ENCODE measurements around the gene PRKCD. TPM values are rescaled to one million over a fixed set of nuclear protein-coding genes. Genes with fewer than 3 reads are reported as not detected.
A peak's percentile ranks its signal among the peaks of the same experiment; 100 is the strongest.

The PRKCD gene
- total RNA-seq, 1 experiment from 2014 or later = 7.4 TPM

DNA sequence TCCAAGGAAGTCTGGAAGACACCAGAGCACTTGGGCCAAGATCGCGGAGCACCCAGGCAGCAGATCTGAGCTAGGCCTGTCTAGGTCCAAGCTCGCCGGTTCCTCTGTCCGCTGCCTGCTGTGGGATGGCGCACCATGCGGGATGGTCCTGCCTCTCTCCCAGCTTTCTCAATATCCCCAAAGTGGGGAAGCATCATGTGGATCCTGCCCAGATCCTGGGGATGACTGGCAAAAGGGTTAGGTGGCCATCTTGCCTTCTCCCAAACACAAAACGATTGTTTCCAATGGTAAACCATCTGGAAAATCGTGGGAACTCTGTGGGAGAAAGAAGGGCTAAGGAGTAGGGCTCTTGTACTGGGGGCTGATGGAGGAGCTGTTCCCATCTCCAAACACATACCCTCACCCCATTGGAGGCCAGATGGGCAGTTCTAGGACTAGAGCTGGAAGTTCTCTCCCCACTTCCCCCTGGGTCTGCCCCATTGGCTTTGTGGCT lies 8.9 kb downstream of the PRKCD start:
- DNase-seq (ENCODE audit: low read depth) = no peak

- no peak for DNase-seq (ENCODE audit: low read depth)
Observed at GRCh38 chr3:53170325-53171063, 9.5 kb downstream of the PRKCD start.

- DNase-seq (ENCODE audit: low read depth) = peak; percentile 33
Observed at GRCh38 chr3:53171064-53171418, 10.0 kb downstream of the PRKCD start.

DNA sequence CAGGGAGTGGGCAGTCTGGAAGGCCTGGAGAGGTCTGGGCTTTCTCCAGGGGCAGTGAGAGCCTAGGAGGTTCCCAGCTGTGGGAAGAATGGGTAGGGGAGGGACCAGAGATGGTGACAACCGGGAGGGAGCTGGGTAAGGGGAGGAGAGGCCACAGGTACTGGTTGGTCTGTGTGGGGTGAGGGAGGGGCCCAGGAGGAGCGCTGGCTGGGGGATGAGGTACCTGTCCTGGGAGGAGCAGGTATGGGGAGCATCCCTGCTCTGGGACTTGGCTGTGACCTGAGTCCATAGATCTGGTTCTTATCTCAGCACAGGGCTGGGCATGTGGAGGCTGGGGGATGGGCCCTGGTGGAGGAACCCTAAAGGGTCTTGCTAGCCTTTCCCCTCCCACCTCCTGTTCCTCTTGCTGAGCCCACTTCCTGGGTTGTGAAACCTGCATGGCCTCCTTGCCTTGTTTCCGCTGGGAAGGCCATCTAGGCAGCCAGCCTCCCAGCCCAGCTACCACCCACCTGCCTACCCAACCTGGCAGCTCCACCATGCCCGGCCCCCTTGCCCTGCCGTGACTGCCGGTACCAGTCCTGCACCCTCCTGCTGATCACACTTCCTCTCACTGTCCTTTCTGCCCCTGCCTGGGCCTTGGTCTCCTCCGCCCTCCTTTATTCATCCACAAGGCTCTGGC lies 11.0 kb downstream of the PRKCD start:
- DNase-seq (ENCODE audit: low read depth) = no peak

- DNase-seq (ENCODE audit: low read depth) = no peak
Observed at GRCh38 chr3:53173107-53173506, 12.1 kb downstream of the PRKCD start.

DNA sequence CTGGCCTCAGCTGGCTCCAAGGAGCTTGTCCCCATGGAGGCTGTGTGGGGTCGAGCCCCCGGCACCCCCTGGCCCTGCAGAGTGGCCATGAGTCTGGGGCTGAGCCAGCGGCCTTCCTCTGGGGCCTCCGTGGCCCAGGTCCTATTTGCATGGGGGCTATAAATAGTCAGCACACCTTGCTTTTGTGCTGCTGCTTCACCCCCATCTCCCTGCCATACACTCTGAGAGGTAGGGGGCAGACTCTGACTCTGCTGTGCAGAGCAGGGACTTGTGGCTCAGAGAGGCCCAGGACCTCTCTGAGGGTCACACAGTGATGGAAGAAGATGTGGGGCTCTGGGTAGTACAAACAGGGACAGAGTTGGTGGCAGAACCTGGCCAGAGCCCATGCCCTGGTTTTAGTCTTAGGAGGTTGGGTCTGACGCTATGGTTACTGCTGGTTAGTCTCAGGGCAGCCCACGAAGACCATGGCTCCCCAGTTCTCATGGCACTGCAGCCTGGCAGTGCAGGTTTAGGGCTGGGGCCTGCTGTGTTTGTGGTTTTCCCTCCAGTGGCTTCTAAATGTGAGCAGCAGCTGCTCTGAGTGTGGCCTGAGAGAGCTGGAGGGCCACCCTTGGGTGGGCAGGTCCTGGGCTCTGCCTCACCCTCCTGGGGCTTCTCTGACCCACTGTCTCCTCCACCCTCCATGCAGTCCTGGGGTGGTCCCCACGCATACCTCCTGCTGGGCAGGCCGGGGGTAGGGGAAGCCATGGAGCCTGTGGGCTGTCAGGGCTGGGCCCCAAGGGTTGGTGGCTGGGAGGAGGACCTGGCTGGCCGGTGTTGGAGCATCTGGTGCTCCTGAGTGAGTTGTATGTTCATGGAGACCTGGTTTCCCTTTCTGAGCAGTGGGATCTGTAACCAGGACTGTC lies 13.6 kb downstream of the PRKCD start:
- DNase-seq (ENCODE audit: low read depth) = no peak

GRCh38 chr3:53175613-53176540 lies 14.9 kb downstream of the PRKCD start:
- DNase-seq (ENCODE audit: low read depth) = no peak

GRCh38 chr3:53178246-53178645 lies 17.2 kb downstream of the PRKCD start:
- no peak for DNase-seq (ENCODE audit: low read depth)

DNA sequence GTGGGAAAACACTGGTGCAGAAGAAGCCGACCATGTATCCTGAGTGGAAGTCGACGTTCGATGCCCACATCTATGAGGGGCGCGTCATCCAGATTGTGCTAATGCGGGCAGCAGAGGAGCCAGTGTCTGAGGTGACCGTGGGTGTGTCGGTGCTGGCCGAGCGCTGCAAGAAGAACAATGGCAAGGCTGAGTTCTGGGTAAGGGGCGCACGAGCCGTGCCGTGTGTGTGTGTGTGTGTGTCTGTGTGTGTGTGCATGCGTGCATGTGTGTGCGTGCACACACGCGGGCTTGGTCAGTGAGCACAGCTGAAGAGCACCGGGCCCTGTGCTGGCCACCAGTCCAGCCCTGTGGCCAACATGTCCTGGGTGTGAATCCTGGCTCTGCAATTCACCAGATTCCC lies 18.6 kb downstream of the PRKCD start:
- DNase-seq (ENCODE audit: low read depth) = no peak

DNA sequence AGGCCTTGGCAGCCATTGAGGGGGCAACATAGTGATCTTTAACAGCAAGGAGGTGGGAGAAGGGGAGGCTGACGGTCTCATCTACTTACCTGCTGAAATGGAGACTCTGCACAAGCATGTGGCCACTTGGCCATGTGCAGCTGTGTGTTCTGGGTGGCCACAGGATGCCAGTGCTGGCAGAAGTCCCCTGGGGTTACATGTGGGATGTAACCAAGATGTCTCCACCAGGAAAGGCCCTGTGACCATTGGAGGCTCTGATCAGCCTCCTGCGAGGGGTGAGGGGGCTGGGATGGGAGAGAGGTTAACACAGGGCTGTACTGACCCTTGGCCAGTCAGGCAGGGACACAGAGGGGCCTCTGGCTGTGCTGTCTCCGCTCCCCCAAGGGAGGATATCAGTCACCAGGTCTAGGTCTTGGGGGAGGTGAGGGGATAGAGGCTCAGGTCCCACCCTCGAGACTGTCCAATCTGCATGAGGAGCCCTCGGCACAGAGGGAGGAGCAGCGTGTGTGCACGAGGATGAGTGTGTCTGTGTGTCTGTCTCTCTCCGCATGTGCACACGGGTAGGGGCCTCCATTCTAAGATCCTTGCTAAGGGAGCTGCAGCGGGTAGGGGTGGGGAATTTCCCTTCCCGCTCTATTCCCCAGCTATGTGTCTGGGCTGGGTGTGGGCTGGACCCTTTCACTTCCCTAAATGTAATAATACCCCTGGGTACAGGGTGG lies 19.5 kb downstream of the PRKCD start:
- DNase-seq (ENCODE audit: low read depth) = no peak

GRCh38 chr3:53181024-53181371 lies 20.0 kb downstream of the PRKCD start:
- DNase-seq (ENCODE audit: low read depth) = no peak

GRCh38 chr3:53181528-53181927 lies 20.5 kb downstream of the PRKCD start:
- no peak for DNase-seq (ENCODE audit: low read depth)

DNA sequence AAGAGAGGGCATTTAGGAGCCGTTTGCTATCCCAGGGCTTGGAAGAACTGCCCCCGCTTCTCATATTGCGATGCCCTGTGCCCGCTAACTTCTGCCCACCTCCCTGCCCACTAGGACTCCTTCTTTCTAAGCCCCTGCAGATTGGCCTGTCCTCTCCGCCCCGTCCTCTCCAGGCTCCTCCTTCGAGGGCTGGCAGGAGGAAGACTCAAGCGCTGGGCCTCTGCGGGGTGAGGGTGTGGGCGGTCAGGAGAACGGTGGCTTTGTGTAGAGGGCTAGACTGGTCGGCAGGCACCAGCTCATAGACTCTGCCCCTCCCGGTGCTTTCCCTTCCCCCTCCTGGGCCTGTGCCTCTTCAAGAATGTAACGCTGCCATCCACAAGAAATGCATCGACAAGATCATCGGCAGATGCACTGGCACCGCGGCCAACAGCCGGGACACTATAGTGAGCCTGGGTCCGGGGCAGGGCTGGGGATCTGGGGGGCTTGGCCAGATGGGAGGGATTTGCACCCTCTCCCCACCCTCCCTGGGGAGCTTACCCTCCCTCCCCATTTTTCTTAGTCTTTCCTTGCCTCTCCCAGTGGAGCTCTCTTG lies 21.9 kb downstream of the PRKCD start:
- DNase-seq (ENCODE audit: low read depth) = no peak

GRCh38 chr3:53183514-53183913 lies 22.5 kb downstream of the PRKCD start:
- DNase-seq (ENCODE audit: low read depth) = no peak

DNA sequence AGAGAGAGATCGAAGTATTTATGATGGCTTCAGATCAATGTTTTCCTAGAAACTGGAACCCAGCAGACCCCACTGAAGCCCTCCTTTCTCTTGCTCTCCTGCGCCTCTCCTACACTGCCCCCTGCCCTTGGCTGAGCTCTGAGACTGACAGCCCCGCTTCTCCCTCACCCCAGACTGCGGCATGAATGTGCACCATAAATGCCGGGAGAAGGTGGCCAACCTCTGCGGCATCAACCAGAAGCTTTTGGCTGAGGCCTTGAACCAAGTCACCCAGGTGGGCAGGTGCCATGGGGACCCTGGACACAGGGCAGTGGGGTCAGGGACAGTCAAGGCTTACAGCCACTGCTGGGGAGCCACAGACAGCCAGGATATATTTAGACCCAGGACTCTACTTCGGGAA lies 23.7 kb downstream of the PRKCD start:
- DNase-seq (ENCODE audit: low read depth) = no peak

DNA sequence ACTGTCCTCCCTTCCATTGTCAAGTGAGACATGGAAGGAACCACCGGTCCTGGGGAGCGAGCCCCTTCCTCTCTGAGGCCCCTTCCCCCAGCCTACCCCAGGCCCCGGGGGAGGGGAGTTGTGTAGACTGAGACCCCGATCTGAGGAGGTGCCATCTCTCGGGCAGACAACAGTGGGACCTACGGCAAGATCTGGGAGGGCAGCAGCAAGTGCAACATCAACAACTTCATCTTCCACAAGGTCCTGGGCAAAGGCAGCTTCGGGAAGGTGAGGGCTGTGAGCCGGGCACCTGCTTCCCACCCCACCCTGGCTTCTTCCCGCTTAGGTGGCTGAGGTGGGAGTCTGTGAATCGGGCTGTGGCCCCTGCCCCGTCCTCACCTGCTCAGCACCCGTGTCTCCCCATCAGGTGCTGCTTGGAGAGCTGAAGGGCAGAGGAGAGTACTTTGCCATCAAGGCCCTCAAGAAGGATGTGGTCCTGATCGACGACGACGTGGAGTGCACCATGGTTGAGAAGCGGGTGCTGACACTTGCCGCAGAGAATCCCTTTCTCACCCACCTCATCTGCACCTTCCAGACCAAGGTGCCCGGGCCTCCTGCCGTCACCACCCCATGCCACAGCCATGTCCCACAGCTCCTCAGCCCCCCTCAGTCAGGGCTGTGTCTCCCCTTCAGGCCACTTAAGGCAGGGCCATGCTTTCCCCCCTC lies 24.9 kb downstream of the PRKCD start:
- DNase-seq (ENCODE audit: low read depth) = no peak

- no peak for DNase-seq (ENCODE audit: low read depth)
Observed at GRCh38 chr3:53186726-53187125, 25.7 kb downstream of the PRKCD start.

DNA sequence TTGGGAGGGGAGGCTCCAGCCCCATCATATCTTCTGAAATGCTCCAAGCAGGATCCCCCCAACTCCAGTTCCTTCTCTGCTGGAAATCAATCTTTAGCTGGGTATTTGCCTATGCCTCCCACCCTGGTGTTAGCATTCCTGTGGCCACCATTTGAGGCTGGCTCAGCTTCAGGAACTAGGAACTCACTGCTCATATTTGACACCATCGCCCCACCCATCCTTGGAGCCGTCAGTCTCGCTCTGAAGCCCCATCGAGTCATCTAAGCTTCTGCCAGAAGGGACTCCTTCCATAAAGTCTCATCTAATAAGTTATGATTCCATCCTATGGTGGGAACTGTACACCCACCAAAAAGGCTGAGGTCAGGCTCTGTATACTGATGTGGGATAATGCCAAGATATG lies 26.4 kb downstream of the PRKCD start:
- DNase-seq (ENCODE audit: low read depth) = no peak

- DNase-seq (ENCODE audit: low read depth) = no peak
Observed at GRCh38 chr3:53188136-53188685, 27.2 kb downstream of the PRKCD start.
